ENCODE measurements around the gene POPDC2. TPM values are rescaled to one million over a fixed set of nuclear protein-coding genes. Genes with fewer than 3 reads are reported as not detected.

The POPDC2 gene
- total and polyA plus RNA-seq, 10 of the 15 experiments (the other 5 are each of a cell fraction or from before 2014, with no cell fraction given) = 1.8 to 12.7 (median 3.5) TPM

GRCh38 chr3:119637679-119638477 is 22.5 kb downstream of the POPDC2 start (continued):
- TF ChIP-seq CUX1 (IDR thresholded peaks at IDR 0.05; ENCODE audit: insufficient replicate concordance, low read depth, low read length) (peak; percentile 48), ETV6 (conservative IDR thresholded peaks at IDR 0.05 in 1 of 2, IDR thresholded peaks at IDR 0.05 in 1 of 2; ENCODE audit: borderline replicate concordance in 1 of 2, low read depth in 1 of 2) (no peak), MEF2A (IDR thresholded peaks at IDR 0.05; ENCODE audit: insufficient read depth, low read depth, low read length) (peak; percentile 52; the same call in 1 of the 2 replicates), IRF5 (IDR thresholded peaks at IDR 0.05; ENCODE audit: borderline replicate concordance) (no peak), SMARCA5 (IDR thresholded peaks at IDR 0.05) (0 out of 2 replicates have a peak, but pooled peaks have one; percentile 48), SKIL (IDR thresholded peaks at IDR 0.05; ENCODE audit: low read depth, poor library complexity, severe bottlenecking) (peak; percentile 33), CREM (IDR thresholded peaks at IDR 0.05; ENCODE audit: low read depth) (peak; percentile 3; the same call in 1 of the 2 replicates), TCF3 (IDR thresholded peaks at IDR 0.05; ENCODE audit: borderline replicate concordance, insufficient read depth, low read depth, low read length) (no peak), ZSCAN29 (IDR thresholded peaks at IDR 0.05) (no peak), MTA3 (IDR thresholded peaks at IDR 0.05; ENCODE audit: borderline replicate concordance, low read length) (0 out of 2 replicates have a peak, but pooled peaks have one; percentile 31), ZNF384 (IDR thresholded peaks at IDR 0.05; ENCODE audit: borderline replicate concordance, low read depth, low read length) (peak; percentile 67), IKZF1 (conservative IDR thresholded peaks at IDR 0.05) (peak; percentile 81), E4F1 (IDR thresholded peaks at IDR 0.05; ENCODE audit: borderline replicate concordance, partially characterized antibody) (no peak), NKRF (conservative IDR thresholded peaks at IDR 0.05) (no peak)
